D721Med (cell line): ENCODE results near the gene ZNF324.
A peak's percentile ranks its signal among the peaks of the same experiment; 100 is the strongest.
"Not testable (repeated sequence)": the region's sequence is repeated elsewhere in the genome, so short reads cannot be mapped to it uniquely, and the experiment has no call there.

Source experiments
- DNase-seq: peaks from one replicate; pipeline ENCODE4 v3.0.0; 2011; ENCODE audit warnings: low spot score; ENCODE audit not compliant: insufficient read length
- FAIRE-seq: peaks from 2 replicates; lab custom pipeline; 2011; peaks lifted over from hg19 to GRCh38; lab: Jason Lieb, UNC
- TF ChIP-seq, protein P1 (sequence below): IDR thresholded peaks from 2 replicates; pipeline ENCODE4 v1.5.1; 2012; ENCODE audit warnings: mild to moderate bottlenecking, control low read depth; ENCODE audit not compliant: insufficient read depth; ENCODE audit errors: missing control alignments

The ZNF324 gene

DNA sequence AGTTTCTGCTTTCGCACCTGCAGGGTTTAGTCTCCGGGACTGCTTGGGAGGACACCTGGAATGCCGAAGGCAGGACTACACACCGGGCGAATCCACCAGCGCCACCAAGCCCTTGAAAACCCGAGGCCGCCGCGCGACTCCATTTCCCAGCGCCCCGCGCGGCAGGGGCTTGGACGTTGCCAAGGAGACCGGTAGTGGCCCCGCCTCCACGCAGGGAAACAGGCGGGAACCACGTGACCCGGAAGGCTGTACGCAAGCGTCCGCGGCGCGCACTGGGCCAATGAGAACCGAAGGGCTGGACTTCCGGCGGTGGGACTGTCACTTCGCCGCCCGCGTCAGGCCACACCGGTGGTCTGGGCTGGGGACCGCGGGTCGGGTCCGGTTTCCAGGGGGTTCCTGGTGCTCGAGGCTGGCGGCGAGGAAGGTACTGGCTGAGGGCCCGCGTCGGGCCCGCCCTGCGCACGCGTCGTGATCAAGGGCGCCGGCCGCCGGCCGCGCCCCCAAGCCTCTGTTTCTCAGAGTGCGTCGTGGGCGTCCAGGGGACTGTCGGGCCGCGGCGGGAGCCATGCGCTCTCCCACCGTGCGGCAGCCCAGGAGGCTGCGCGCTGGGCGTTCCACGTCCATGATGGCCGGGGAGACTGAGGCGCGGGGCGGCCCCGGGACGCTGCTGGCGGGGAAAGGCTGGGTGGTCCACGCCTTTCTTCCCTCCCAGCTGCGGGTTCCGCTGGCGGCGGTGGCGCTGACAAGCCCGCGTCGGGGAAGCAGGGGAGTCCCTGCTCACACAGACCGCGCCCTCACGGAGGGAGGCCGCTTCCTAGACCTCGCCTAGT, at the start of gene ZNF324:
Gene ZNF324 (plus strand): TSS at position 321 of the 830 bp plus-strand sequence. CDS start 2,106 bp downstream, outside the sequence.
- DNase-seq (peak; percentile 84), FAIRE-seq (no peak)
- TF ChIP-seq, protein P1, sequence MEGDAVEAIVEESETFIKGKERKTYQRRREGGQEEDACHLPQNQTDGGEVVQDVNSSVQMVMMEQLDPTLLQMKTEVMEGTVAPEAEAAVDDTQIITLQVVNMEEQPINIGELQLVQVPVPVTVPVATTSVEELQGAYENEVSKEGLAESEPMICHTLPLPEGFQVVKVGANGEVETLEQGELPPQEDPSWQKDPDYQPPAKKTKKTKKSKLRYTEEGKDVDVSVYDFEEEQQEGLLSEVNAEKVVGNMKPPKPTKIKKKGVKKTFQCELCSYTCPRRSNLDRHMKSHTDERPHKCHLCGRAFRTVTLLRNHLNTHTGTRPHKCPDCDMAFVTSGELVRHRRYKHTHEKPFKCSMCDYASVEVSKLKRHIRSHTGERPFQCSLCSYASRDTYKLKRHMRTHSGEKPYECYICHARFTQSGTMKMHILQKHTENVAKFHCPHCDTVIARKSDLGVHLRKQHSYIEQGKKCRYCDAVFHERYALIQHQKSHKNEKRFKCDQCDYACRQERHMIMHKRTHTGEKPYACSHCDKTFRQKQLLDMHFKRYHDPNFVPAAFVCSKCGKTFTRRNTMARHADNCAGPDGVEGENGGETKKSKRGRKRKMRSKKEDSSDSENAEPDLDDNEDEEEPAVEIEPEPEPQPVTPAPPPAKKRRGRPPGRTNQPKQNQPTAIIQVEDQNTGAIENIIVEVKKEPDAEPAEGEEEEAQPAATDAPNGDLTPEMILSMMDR: no peak

- TF ChIP-seq, protein P1: no peak
- no peak for DNase-seq
- FAIRE-seq: no peak
Observed at GRCh38 chr19:58428617-58429016, 38.3 kb upstream of the ZNF324 start.

DNA sequence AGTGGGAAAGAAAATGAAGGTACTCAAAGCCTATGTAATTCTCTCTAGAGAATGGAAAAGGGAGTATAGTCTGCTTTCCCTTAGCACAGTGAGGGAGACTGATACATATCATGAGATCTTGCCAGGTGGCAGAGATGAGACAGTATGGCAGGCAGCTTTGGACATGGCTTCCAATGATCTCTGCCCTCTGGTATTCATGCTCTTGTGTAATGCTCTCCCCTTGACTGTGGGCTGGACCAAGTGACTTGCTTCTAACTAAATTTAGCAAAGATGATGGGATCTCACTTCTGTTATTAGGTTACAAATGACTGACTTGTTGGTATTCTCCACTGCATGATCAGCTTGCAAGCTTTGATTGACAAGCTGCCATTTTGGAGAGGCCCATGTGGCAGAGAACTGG, 37.1 kb upstream of the ZNF324 start:
- TF ChIP-seq, protein P1: no peak
- FAIRE-seq (no peak), DNase-seq (no peak)

DNA sequence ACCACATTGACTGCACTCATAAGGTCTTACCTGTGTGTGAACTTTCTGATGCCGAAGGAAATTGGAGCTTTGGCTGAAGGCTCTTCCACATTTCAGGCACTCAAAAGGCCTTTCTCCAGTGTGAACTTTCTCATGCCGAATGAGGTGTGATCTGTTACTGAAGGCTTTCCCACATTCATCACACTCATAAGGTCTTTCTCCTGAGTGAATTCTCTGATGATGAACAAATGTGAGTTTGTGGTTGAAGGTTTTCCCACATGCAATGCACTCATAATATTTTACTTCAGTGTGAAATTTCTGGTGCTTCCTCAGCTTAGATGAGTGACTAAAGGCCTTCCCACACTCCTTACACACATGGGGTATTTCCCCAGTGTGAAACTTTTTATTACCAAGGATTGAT, 32.7 kb upstream of the ZNF324 start:
- TF ChIP-seq, protein P1: no peak
- DNase-seq (no peak), FAIRE-seq (no peak)

GRCh38 chr19:58439576-58440554, 27.0 kb upstream of the ZNF324 start, which contains the start of gene ZNF132:
Gene ZNF132 (minus strand): TSS chr19:58440153. CDS start chr19:58439821, 332 bp downstream.
- TF ChIP-seq, protein P1: no peak
- DNase-seq: peak; percentile 79
- FAIRE-seq: no peak

GRCh38 chr19:58440556-58440955, 26.3 kb upstream of the ZNF324 start:
- DNase-seq: no peak
- TF ChIP-seq, protein P1: no peak
- no peak for FAIRE-seq

GRCh38 chr19:58442986-58443385, 23.9 kb upstream of the ZNF324 start:
- FAIRE-seq, DNase-seq: not testable (repeated sequence)

GRCh38 chr19:58448860-58449259, 18.0 kb upstream of the ZNF324 start:
- not testable (repeated sequence) for DNase-seq, FAIRE-seq

DNA sequence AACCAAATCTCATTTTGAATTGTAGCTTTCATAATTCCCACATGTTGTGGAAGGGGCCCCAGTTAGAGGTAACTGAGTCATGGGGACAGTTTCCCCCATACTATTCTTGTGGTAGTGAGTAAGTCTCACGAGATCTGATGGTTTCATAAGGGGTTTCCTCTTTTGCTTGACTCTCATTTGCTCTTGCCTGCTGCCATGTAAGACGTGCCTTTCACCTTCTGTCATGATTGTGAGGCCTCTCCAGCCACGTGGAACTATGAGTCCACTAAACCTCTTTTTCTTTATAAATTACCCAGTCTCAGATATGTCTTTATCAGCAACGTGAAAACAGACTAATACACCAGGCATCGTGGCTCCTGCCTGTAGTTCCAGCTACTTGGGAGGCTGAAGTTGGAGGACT, 16.9 kb upstream of the ZNF324 start:
- not testable (repeated sequence) for DNase-seq, FAIRE-seq
